Activated effector memory CD4-positive, alpha-beta T cell treated with Interleukin-2 at 50 U/mL for 16 hours (primary cell): Measurements from ENCODE around the gene GMEB2.

Experiments used
- DNase-seq: peaks from one replicate; pipeline ENCODE4 v3.0.0-alpha.2; 2020

GMEB2 gene

DNA sequence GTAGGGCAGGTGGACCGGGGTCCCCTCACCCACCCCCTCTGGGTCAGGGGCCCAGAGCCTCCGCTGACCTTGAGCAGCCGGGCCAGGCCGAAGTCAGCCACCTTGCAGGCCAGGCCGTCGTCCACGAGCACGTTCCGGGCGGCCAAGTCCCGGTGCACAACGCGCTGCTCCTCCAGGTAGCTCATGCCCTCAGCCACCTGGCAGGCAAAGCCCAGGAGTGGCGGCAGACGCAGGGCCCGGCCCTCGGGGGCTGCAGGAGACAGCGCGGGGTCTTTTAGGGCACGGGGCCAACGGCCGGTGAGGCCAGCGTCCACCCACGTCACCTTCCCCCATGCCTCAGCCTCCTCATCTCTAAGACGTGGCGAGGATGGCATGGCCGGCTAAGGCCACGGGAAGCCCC is 85.5 kb downstream of the GMEB2 start:
- no peak for DNase-seq

DNA sequence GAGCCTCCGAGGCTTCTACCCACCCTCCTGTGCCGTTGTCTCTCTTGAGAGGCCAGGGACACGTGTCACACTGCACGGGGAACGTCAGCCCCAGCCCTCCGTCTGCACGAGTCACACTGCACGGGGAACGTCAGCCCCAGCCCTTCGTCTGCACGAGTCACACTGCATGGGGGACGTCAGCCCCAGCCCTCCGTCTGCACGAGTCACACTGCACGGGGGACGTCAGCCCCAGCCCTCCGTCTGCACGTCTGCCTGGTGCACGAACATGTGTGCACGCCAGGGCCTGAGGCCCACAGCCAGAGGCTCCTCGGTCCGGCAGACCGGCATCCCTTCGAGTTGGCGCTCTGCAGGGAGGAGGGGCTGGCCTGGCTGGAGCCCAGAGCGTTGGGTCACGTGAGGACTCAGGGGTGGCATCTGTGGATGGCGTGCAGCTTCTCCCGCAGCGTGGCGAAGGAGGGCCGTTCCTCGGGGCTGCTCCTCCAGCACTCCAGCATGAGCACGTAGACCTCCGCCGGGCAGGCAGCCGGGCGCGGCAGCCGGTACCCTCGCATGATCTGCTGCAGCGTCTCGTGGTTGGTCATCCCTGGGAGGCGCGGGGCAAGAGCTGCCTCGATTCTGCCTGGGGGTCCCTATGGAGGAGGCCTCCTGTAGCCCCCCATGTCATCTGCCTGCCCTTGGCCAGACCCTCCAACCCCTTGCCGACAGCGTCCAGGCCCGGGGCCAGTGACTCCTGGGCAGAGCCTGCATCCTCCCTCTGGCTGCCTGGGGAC is 86.3 kb downstream of the GMEB2 start:
- DNase-seq, result no peak

DNA sequence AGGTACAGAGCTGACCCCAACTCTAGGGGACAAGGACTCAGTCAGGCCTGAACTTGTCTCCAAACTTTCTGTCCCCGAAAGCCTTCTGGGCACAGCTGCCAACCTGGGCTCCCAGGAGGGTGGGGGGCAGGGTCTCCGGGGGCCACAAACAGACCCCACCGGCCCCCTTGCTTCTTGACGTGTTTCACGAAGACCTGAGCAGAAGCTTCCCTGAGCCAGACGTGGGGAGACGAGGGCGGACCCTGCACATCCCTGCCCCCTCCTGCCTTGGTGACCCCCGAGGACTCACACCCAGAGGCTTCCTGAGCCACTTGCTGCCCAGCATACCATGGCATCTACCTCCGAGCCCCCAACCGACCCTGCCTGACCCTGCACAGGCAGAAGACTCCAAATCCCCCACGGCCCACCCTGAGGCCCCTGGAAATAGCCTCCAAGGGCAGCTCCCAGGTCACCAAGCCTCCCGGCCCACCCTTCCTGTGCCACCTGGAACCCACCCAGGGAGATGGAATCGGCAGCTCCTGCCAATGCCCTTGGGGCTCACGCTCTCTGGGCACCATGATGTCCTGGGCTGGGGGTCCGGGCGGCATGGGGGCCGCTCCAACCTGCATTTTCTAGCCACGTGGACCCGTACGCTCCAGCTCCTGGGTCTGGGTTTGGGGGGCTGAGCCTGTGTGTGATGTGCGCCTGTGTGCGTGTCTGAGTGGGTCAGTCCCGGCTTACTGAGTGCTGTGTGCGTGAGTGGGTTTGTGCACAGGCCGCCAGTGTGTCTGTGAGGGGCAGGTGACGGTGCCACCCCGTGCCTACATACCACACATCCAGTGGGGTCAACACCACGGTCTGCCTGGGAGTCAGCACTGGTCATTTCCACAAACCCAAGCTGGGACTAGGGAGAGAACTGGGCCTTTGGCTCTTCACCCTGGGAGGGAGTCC is 87.2 kb downstream of the GMEB2 start:
- DNase-seq, result no peak

DNA sequence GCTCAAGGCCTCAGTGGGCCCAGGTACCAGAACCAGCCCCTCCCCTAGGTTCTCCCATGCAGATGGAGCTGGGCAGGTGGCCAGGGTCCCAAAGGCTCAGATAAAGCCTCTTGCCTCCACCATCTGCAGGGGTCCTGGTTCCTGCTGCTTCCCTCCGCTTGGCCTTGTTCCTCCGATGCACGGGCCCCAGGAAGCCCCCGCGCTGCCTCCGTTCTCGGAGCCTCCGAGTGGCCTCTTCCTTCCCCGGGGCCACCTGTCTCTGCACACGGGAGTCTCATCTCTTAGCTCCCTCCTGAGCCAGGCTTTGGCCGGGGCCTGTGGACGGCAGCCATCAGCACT is 87.8 kb downstream of the GMEB2 start:
- DNase-seq, result no peak

DNA sequence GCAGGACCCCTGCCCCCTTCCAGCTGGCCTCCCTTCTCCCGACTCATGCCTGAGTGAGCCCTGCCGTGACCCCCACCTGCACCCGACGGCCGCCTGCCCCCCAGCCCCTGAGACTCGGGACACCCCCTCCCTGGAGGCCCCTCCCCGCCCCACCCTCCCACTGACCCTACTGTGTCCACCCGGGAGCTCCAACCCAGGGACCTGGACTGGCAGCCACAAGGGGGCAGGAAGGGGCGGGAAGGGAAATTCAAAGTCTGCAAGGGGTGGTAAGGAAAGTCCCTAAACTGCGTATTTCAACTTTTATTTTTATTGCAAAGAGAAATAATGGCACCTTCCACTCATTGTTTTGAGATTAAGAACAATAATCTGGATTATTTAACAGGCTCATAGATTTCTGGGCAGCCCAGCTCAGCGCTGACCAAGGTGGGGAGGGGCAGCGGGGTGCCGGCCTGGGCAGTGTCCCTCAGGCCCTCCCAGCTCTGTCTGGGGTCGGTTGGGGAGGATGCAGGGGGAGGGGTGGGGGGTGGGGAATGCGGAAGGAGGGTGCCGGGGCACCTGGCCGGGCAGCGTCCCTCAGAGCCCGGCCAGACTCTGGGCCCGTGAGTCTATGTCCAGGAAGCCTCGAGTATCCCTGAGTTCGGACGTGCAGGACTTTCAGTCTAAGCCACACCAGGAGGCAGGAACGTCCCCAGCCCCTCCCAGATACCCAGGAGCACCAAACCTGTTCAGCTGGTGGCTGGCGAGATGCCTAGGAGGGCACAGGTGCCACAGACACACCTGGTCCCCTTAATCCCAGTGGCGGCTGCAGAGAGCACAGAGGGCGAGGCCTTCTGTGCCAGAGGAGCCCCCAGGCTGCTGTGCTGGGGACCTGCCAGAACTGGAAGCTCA is 88.5 kb downstream of the GMEB2 start:
- no peak for DNase-seq
